HG02884 (cell line): ENCODE data around the gene ESRRG.

Source experiments
- ATAC-seq: cut with Tn5 transposase; IDR thresholded peaks from one replicate; pipeline ENCODE4 v1.9.1; 2021; ENCODE audit warnings: mild to moderate bottlenecking, moderate library complexity; ENCODE audit not compliant: unreplicated experiment

The ESRRG gene

DNA sequence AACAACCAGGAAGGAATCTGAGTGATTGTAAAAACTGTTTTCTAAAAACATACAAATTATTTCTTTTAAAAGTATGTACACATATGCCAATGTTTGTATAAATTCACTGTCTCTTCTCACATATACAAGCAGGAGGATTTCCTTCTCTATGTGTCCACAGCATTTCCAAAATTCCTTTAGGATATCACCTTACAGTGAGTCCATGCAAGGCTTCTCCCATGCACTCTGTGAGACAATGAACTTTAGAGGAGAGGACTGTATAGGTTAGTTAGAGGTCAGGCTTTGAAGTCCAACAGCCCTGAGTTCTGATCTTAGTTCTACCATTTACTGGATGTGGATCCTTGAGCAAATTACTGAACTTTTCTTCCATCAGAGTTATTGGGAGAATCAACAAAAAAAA lies 265.9 kb downstream of the ESRRG start:
- ATAC-seq, result no peak

DNA sequence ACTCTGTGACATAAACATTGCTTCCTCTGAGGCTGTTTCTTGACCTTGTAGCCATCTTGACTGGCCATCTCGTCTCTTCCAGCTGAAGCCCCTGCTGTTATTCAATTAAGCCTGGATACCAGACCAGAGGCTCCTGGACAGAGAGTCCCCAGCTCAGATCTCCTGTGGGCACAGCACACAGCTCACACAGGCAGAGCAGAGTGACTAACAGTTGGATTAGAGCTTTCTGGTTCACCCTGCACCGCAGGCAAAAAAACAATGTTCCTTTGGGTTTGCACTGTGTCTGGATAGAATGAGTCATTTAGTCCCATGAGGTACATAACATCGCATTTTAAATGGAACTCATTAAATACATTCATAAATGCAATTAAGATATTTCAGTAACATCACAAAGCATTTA lies 266.5 kb downstream of the ESRRG start:
- no peak for ATAC-seq

DNA sequence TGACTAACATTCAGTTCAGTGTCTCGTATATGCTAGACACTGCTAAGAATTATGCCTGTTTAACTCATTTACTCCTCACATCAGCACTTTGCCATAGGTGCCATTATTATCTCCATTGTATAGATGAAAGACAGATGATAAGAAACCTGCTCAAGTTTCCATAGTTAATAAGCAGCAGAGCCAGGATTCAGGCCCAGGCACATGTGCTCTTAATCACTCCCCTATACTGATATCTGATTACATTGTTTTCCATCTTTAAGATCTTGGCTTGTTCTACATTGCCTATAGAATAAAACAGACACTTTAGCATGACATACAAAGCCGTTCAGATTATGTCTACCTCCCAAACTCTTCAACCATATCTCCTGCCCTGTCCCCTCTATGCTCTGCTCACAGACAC lies 269.5 kb downstream of the ESRRG start:
- no peak for ATAC-seq
